T47D (cell line): ENCODE measurements around the gene GNA12.

Source experiments
- DNase-seq, 2 experiments: peaks; one replicate each; pipeline versions ENCODE4 v3.0.0 to v3.0.0-alpha.2; 2011 to 2012; ENCODE audit warnings: low read depth in 1 of 2, low spot score in 1 of 2
- JUND ChIP-seq: IDR thresholded peaks from 2 replicates; pipeline ENCODE4 v1.6.1; 2012; ENCODE audit warnings: low read depth
- in situ Hi-C: cut with HindIII; loops from 2 replicates; pipeline ENCODE4 v1.10.0; 2016; ENCODE audit warnings: low sequenced_read_pairs, low pct_unique_long_range_greater_than_20kb

The GNA12 gene

GRCh38 chr7:2798669-2799068 lies 45.4 kb downstream of the GNA12 start:
- no peak for DNase-seq
- TF ChIP-seq JUND: no peak
- in situ Hi-C loops: no loop called here

GRCh38 chr7:2796358-2797352 lies 47.5 kb downstream of the GNA12 start:
- no peak for DNase-seq
- no peak for TF ChIP-seq JUND
- in situ Hi-C loops: no loop called here

- TF ChIP-seq JUND: no peak
- no peak for DNase-seq
- in situ Hi-C loops: no loop called here
These were observed 48.2 kb downstream of the GNA12 start for GRCh38 chr7:2795906-2796305.

GRCh38 chr7:2794836-2795636 lies 49.1 kb downstream of the GNA12 start:
- in situ Hi-C loops: no loop called here
- TF ChIP-seq JUND: no peak
- no peak for DNase-seq

GRCh38 chr7:2792856-2793487 lies 51.1 kb downstream of the GNA12 start:
- DNase-seq: no peak
- in situ Hi-C loops: no loop called here
- no peak for TF ChIP-seq JUND

GRCh38 chr7:2792235-2792634 lies 51.9 kb downstream of the GNA12 start:
- no peak for DNase-seq
- in situ Hi-C loops: no loop called here
- TF ChIP-seq JUND: no peak

GRCh38 chr7:2791390-2791789 lies 52.7 kb downstream of the GNA12 start:
- TF ChIP-seq JUND: no peak
- in situ Hi-C loops: no loop called here
- DNase-seq: no peak

- no peak for TF ChIP-seq JUND
- in situ Hi-C loops: no loop called here
- DNase-seq: no peak
These were observed 56.7 kb downstream of the GNA12 start for GRCh38 chr7:2787251-2787951.

GRCh38 chr7:2786607-2787116 lies 57.4 kb downstream of the GNA12 start:
- DNase-seq: no peak
- in situ Hi-C loops: no loop called here
- no peak for TF ChIP-seq JUND

- TF ChIP-seq JUND: no peak
- in situ Hi-C loops: no loop called here
- no peak for DNase-seq
These were observed 59.0 kb downstream of the GNA12 start for GRCh38 chr7:2785071-2785500.

- DNase-seq: no peak
- in situ Hi-C loops: no loop called here
- TF ChIP-seq JUND: no peak
These were observed 61.5 kb downstream of the GNA12 start for GRCh38 chr7:2782565-2782964.

GRCh38 chr7:2782121-2782520 lies 62.0 kb downstream of the GNA12 start:
- in situ Hi-C loops: no loop called here
- TF ChIP-seq JUND: no peak
- no peak for DNase-seq
